HG03196 (cell line): ENCODE results near the gene ARHGAP40.

Experiments
- ATAC-seq: cut with Tn5 transposase; IDR thresholded peaks from one replicate; pipeline ENCODE4 v1.9.1; 2021; ENCODE audit not compliant: unreplicated experiment

ARHGAP40 gene

GRCh38 chr20:38616457-38616856, 14.8 kb downstream of the ARHGAP40 start:
- no peak for ATAC-seq

DNA sequence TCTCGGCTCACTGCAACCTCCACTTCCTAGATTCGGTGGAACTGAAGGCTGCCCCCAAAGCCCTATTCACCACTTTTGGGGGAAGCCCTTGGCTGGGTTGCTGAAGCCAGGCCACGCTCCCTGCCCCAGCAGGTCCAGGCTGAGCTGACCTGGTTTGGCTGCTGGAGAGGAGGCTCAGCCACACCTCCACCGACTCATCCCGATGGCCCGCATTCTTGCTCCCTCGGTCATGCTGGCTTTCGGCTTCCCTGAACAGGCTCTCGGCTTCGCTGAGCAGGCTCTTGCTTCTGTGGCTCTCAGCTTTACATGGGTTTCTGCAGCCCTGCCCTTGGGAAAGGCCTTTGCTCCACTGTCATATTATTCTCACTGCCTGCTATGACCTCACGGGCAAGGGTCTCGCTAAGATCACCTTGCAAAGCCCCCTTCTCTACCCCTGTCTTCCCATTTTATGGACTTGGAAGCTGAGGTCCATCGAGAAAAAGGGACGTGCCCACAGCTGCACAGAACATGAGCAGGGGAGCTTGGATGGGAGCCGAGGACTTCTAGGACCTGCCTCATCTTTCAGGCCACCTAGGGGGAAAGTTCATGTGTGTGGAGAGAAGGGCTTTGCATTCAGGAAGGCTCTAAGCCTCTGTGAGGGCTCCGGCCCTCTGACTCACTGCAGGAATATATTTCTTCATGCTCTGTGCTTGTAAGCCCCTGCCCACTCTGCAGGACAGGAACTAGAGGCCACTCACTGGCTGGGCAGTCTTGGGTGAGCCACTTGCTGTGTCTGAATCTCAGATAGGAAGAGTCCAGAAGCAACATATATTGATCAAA, 15.6 kb downstream of the ARHGAP40 start:
- ATAC-seq = no peak

DNA sequence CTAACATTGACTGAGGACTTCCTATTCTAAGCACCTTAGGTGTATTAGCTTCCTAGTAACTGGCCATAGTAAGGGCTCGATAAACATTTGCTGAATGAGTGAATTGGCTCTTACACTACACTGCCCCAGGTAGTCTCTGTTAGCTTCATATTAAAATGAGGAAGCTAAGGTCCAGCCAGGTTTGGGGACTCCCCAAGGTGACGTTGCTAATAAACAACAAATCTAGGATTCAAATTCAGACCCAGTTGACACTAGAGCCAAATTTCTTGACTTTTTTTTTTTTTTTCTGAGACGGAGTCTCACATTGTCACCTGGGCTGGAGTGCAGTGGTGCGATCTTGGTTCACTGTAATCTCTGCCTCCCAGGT, 16.2 kb downstream of the ARHGAP40 start:
- no peak for ATAC-seq

- no peak for ATAC-seq
These were observed 18.8 kb downstream of the ARHGAP40 start for GRCh38 chr20:38620441-38620840.

DNA sequence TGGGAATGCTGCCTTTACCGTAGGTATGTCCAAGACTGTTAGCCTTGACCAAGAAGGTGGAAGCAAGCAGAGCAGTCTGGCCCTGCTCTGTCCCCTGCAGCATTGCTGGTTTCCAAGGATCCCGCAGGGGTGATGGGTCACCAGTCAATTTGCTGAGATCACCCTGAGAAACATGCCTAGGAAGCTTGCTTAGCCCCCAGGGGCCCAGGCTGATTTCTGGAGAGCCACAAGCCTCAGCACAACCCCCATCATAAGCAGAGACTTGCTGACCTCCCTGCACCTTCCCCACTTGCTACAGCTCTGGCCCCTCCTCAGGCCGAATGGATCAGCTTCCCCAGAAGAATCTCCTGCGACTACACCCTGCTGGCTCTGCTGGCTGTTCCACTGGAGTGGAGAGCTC, 21.5 kb downstream of the ARHGAP40 start:
- ATAC-seq = no peak

DNA sequence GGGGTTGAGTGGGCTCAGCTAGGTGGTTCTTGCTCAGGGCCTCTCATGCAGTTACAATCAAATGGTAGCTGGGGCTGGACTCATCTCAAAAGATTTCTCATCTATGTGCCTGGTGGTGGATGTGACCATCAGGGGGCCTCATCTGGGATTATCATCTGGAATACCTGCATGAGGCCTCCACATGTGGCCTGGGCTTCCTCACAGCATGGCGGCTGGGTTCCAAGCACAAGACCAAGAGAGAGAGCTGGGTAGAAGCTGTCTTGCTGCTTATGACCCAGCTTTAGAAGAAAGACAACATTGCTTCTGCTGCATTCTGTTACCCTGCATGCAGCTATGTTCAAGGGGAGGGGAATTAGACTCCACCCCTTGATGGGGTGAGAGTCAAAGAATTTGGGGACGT, 22.5 kb downstream of the ARHGAP40 start:
- ATAC-seq = no peak

- no peak for ATAC-seq
These were observed 24.3 kb downstream of the ARHGAP40 start for GRCh38 chr20:38625896-38626295.

GRCh38 chr20:38626921-38627659, 25.5 kb downstream of the ARHGAP40 start:
- ATAC-seq = no peak

DNA sequence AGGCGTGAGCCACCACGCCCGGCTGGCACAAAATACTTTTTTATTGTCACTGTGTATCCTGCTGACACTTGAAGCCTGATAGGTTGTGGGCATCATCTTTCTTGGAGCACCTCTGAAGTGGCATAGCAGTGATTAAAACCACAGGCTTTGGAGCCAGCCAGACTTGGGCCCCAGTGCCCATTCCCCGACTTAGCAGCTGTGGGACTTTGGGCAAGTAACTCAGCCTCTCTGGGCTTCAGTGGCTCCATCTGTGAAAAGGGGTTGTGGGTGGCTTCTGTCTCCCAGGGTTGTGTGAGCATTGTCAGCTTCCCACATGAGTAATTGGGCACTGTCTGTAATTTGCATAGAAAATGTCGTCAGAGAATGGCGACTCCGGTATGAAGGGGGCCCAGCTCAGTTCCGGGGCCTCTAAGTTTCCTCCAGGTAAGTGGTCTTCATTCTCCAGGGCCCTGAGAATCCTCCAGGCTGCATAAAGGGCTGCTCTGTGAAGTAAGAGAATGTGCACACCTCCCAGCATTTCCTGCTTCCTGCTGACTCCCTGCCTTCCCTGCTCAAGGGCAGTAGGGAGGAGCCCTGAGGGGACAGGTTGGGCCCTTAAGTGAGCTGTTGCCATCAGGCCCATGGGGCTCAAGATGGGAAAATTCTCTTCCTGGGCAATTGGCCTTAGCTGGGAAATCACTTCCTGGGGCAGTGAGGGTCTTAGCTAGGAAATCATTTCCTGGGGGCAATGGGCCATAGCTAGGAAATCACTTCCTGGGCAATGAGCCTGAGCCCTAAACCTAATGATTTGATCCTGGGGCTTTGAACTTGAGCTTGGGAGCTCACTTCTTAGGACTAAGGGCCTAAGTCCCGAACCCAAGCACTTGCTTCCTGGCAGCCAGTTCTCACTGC, 27.2 kb downstream of the ARHGAP40 start:
- no peak for ATAC-seq

DNA sequence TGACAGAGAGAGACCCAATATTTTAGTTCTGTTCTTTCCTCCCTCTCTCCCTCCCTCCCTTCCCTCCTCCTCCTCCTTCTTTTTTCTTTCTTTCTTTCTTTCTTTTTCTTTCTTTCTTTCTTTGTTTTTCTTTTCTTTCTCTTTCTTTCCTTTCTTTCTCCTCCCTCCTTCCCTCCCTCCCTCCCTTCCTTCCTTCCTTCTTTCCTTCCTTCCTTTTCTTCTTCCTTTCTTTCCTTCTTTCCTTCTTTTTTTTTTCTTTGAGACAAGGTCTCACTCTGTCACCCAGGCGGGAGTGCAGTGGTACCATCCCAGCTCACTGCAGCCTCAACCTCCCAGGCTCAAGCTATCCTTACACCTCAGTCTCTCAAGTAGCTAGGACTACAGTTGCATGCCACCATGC, 28.4 kb downstream of the ARHGAP40 start:
- ATAC-seq = no peak

DNA sequence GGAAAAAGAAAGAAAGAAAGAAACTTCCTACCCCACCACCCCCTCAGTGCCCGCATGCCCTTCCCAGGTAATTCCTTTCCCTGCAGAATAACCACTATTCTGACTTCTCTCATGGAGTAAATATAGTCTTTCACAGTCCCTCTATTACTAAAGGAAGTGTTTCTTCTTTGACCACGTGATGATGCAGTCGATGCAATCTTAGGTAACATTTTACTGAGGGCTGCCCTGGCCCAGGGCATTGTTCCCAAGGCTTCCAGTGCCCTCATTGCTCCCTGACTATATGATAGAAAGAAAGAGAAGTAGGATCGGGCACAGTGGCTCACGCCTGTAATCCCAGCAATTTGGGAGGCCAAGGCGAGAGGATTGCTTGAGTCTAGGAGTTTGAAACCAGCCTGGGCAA, 29.1 kb downstream of the ARHGAP40 start:
- ATAC-seq = no peak

DNA sequence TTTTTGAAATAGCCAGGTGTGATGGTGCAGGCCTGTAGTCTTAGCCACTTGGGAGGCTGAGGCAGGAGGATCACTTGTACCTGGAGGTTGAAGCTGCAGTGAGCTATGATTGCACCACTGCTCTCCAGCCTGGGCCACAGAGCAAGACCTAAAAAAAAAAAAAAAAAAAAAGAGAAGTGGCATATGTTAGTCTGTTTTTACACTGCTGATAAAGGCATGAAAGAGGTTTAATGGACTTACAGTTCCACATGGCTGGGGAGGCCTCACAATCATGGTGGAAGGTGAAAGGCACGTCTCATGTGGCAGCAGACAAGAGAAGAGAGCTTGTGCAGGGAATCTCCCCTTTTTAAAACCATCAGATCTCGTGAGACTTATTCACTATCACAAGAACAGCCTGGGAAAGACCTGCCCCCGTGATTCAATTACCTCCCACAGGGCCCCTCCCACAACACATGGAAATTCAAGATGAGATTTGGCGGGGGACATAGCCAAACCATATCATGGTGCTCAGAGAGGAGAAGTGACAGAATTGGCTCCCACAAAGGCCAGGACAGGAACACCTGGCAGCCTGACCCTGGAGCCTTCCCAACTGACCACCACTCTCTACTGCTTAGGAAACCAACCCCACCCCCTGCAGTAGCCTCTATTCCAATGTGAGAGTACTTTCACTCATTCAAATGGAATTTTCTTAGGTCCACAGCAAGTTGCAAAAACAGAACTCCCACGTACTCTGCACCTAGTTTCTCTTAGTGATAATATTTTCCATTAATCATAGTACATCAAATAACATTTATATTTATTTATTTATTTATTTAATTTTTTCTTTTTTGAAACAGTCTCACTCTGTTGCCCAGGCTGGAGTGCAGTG, 29.8 kb downstream of the ARHGAP40 start:
- ATAC-seq = no peak

DNA sequence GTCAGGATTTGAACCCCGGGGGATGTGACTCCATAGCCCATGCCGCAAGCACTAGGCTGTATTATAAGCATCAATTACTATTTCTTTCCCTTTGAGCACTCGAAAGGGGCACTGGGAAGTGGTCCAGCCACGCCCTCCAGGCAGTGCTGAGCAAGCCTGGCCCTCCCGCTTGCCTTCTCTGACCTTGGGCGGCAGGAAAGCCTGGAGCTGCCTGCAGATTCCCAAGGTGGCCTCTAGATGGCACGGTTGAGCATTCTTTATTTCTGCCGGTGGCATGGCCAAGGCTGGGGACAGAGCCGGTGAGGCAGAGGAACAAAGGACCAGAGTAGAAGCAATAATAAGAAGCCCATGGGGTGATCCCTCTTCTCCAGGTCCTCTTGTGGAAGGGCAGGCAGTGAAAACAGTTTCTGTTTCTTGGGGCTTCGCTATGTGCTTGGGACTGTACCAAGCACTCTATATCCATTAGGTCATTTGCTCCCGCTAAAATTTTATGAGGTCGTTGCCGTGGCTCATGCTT, 32.0 kb downstream of the ARHGAP40 start:
- ATAC-seq = no peak

DNA sequence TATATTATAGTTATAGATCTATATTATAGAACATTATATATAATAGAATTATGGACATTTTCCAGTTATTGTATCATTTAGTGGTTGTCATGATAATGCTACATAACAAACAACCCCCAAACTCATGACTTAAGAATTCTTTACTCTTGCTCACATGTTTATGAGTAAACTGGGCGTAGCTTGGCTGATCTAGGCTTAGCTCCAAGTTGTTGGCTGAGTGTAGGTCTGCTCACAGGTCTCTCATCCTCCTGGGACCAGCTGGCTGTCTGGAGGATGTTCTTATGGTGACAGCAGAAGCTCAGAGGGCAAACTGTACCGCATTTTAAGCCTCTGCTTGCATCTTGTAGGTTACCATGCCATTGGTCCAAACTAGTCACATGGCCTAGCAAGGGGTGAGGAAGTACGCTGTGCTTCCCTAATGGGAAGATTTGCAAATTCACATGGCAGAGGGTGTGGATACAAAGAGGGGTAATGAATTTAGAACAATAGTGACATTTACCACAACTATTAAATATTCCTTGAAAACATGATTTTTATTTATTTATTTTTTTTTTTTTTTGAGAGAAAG, 34.2 kb downstream of the ARHGAP40 start:
- ATAC-seq = no peak

- no peak for ATAC-seq
These were observed 38.9 kb downstream of the ARHGAP40 start for GRCh38 chr20:38640521-38640920.

- no peak for ATAC-seq
These were observed 40.9 kb downstream of the ARHGAP40 start for GRCh38 chr20:38642498-38642897.

GRCh38 chr20:38644588-38645260, 43.1 kb downstream of the ARHGAP40 start:
- no peak for ATAC-seq

DNA sequence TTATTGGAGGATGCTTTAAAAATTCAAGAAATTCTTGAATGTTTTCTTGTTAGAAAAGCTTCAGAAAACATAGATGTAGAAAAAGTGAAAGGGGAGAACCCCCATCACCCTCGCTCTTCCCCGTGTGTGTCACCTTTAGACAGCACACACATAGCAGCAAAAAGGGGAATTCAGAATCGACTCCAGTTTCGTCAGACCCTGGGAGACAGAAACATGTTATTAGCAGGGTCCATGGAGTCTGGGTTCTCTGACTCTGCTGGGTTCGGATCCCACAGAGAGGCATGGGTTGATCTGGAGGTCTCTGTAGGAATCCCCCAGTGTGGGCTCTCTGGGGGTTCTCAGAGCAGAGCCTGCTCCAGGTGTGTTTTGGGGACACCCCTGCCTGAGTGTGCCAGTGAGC, 43.7 kb downstream of the ARHGAP40 start:
- no peak for ATAC-seq
